ENCODE measurements around the gene EFNA3. TPM values are rescaled to one million over a fixed set of nuclear protein-coding genes. Genes with fewer than 3 reads are reported as not detected.

The EFNA3 gene
- polyA plus RNA-seq, 3 donors = 0.45 to 1.7 (median 0.92) TPM

- Histone ChIP-seq H3K4me3 (replicated peaks in 1 of 3; ENCODE audit: low read depth in 2 of 3, low read length in 3 of 3) (no peak overlapping the region), H3K27me3 (ENCODE audit: control insufficient read depth in 2 of 2, insufficient read depth in 2 of 2, low read length in 2 of 2) (peaks cover 0 to 6% of the 10 kb centered on the region in 2 donors), H3K36me3 (replicated peaks in 1 of 2; ENCODE audit: control insufficient read depth in 1 of 2, insufficient read depth in 2 of 2, low read length in 2 of 2) (no peaks in the 10 kb centered on the region), H4K20me1 (ENCODE audit: insufficient read depth, low read length) (no peaks in the 10 kb centered on the region), H3K9ac (ENCODE audit: insufficient read depth, low read length, poor library complexity, severe bottlenecking) (no peak overlapping the region), H3K4me2 (replicated peaks; ENCODE audit: extremely low read depth, low read length, poor library complexity, severe bottlenecking) (no peak overlapping the region), H2AFZ (ENCODE audit: insufficient read depth, low read depth, low read length, poor library complexity, severe bottlenecking) (no peak overlapping the region), H3K27ac (ENCODE audit: low read depth in 1 of 2, low read length in 2 of 2) (no peak overlapping the region), H3K9me3 (replicated peaks in 1 of 2; ENCODE audit: control insufficient read depth in 1 of 2, insufficient read depth in 1 of 2, low read length in 2 of 2) (no peaks in the 10 kb centered on the region), H3K4me1 (ENCODE audit: control insufficient read depth in 1 of 2, insufficient read depth in 2 of 2, low read length in 2 of 2) (peaks cover 0 to 7% of the 10 kb centered on the region in 2 donors), H3K79me2 (ENCODE audit: insufficient read depth, low read length) (no peaks in the 10 kb centered on the region)
- H3K4me1 Mint-ChIP-seq = peaks cover 6% of the 10 kb centered on the region
- no peaks in the 10 kb centered on the region for H3K9me3 Mint-ChIP-seq
- TF ChIP-seq CTCF (IDR thresholded peaks at IDR 0.05) = no peak
- intact Hi-C loops (cut with micrococcal nuclease) = loop anchor here in 1 of 2 donors (2.0 to 5.0 kb wide), 2 partner anchors 35 to 75 kb away; partner anchors contain the start of gene EFNA1
- peaks cover 5 to 15% (median 11%) of the 10 kb centered on the region in 3 donors for H3K27me3 Mint-ChIP-seq (ENCODE audit: low read depth in 3 of 3)
- DNase-seq = no peak
- H3K27ac Mint-ChIP-seq = no peak overlapping the region
- WGBS (ENCODE audit: insufficient coverage) = 97% methylated on average over 5 of the region's 6 CpGs
- H3K36me3 Mint-ChIP-seq = peaks cover 0 to 4% of the 10 kb centered on the region in 2 donors
- H3K4me3 Mint-ChIP-seq = no peak overlapping the region
These were observed 13.5 kb downstream of the EFNA3 start for GRCh38 chr1:155092131-155092530.

GRCh38 chr1:155092641-155093040 is 14.0 kb downstream of the EFNA3 start:
- peak in 1 of 3 donors; percentile 2 for DNase-seq
- Mint-ChIP-seq H3K27ac (no peak overlapping the region), H3K27me3 (ENCODE audit: low read depth in 3 of 3) (peaks cover 5 to 15% (median 11%) of the 10 kb centered on the region in 3 donors), H3K4me3 (no peak overlapping the region), H3K4me1 (peaks cover 6% of the 10 kb centered on the region), H3K9me3 (no peaks in the 10 kb centered on the region), H3K36me3 (no peaks in the 10 kb centered on the region)
- H3K27ac ChIP-seq (ENCODE audit: low read depth in 1 of 2, low read length in 2 of 2) = no peak overlapping the region
- no peaks in the 10 kb centered on the region for H3K9me3 ChIP-seq (replicated peaks in 1 of 2; ENCODE audit: control insufficient read depth in 1 of 2, insufficient read depth in 1 of 2, low read length in 2 of 2)
- TF ChIP-seq CTCF (IDR thresholded peaks at IDR 0.05) = no peak
- no peaks in the 10 kb centered on the region for H3K36me3 ChIP-seq (replicated peaks in 1 of 2; ENCODE audit: control insufficient read depth in 1 of 2, insufficient read depth in 2 of 2, low read length in 2 of 2)
- peaks cover 0 to 7% of the 10 kb centered on the region in 2 donors for H3K4me1 ChIP-seq (ENCODE audit: control insufficient read depth in 1 of 2, insufficient read depth in 2 of 2, low read length in 2 of 2)
- H3K9ac ChIP-seq (ENCODE audit: insufficient read depth, low read length, poor library complexity, severe bottlenecking) = no peak overlapping the region
- peaks cover 0 to 6% of the 10 kb centered on the region in 2 donors for H3K27me3 ChIP-seq (ENCODE audit: control insufficient read depth in 2 of 2, insufficient read depth in 2 of 2, low read length in 2 of 2)
- no peaks in the 10 kb centered on the region for H4K20me1 ChIP-seq (ENCODE audit: insufficient read depth, low read length)
- intact Hi-C loops (cut with micrococcal nuclease) = loop anchor here in 1 of 2 donors (2.0 to 5.0 kb wide), 2 partner anchors 35 to 74 kb away; partner anchors contain the start of gene EFNA1
- no peak overlapping the region for H2AFZ ChIP-seq (ENCODE audit: insufficient read depth, low read depth, low read length, poor library complexity, severe bottlenecking)
- WGBS (ENCODE audit: insufficient coverage) = 100% methylated on average over 8 of the region's 12 CpGs
- no peaks in the 10 kb centered on the region for H3K79me2 ChIP-seq (ENCODE audit: insufficient read depth, low read length)
- no peak overlapping the region for H3K4me3 ChIP-seq (replicated peaks in 1 of 3; ENCODE audit: low read depth in 2 of 3, low read length in 3 of 3)
- no peak overlapping the region for H3K4me2 ChIP-seq (replicated peaks; ENCODE audit: extremely low read depth, low read length, poor library complexity, severe bottlenecking)

All from CD14-positive monocyte (primary cell).